OCI-LY3 (cell line): ENCODE measurements around the gene TBC1D21.

Source experiments
- CTCF ChIP-seq: fragments of 200-600, 300-600 bp; sonication (generic); IDR thresholded peaks from 2 replicates; pipeline ENCODE4 v1.5.1; 2014; ENCODE audit warnings: antibody characterized with exemption, low read length, low read depth
- EZH2phosphoT487 ChIP-seq: fragments of 200-600 bp; shearing (Covaris generic); IDR thresholded peaks from 2 replicates; pipeline ENCODE4 v1.6.1; 2018; ENCODE audit warnings: antibody characterized with exemption, mixed run types, low read depth

GRCh38 chr15:73936181-73936580 lies 62.8 kb downstream of the TBC1D21 start:
- no peak for TF ChIP-seq CTCF
- TF ChIP-seq EZH2phosphoT487: no peak
